ENCODE data around the gene ZNF728. TPM values are rescaled to one million over a fixed set of nuclear protein-coding genes. Genes with fewer than 3 reads are reported as not detected.

The ZNF728 gene
- not detected in 2 replicates for total RNA-seq (2014; rRNA removed)
- not detected for Bru-seq, nascent RNA
- percentile 7 among the genes with signal in this experiment for BruChase-seq, experiment 1, labeled RNA remaining after a 6-hour chase
- BruChase-seq, experiment 2, labeled RNA remaining after a 2-hour chase, result percentile 3 among the genes with signal in this experiment
- long read RNA-seq, result 0 reads

DNA sequence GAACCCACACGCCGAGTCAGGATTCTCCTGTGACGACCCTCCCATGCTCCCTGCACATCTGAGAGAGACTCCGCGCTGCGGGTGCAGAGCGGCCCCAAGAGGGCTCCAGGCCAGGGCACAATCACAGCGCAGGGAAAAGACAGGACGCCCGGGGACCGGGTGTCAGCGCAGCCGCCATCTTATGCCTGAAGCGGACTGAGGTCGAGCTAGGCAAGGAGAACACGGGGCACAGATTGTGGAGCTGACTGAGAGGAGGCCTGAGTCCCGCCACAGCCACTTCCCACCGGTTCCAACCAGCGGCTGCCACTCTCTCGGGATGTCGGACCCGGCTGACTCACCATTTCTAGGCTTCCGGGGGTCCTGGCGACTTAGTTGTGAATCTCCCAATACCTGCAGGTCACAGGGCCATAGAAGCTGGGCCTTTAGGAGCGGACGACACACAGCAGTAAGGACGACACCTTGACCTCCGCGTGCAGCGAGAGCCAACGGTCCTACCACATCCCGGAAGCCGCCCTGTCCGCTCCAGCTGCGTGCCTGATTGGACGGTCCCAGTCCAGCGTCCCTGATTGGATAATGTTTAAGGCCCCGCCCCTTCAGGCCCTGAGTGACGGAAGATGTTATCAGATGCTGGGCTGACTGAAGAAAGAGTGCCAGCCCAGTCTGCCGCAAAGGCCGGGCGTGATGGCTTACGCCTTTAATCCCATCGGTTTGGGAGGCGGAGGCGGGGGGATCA, at the start of gene ZNF728:
Gene ZNF728 (minus strand): TSS at position 487 of the 733 bp plus-strand sequence. CDS start 146 bp downstream, at position 341.
- TF ChIP-seq EZH2phosphoT487 (IDR thresholded peaks at IDR 0.05; ENCODE audit: borderline replicate concordance, low read length), result no peak
- TF ChIP-seq, protein P1, sequence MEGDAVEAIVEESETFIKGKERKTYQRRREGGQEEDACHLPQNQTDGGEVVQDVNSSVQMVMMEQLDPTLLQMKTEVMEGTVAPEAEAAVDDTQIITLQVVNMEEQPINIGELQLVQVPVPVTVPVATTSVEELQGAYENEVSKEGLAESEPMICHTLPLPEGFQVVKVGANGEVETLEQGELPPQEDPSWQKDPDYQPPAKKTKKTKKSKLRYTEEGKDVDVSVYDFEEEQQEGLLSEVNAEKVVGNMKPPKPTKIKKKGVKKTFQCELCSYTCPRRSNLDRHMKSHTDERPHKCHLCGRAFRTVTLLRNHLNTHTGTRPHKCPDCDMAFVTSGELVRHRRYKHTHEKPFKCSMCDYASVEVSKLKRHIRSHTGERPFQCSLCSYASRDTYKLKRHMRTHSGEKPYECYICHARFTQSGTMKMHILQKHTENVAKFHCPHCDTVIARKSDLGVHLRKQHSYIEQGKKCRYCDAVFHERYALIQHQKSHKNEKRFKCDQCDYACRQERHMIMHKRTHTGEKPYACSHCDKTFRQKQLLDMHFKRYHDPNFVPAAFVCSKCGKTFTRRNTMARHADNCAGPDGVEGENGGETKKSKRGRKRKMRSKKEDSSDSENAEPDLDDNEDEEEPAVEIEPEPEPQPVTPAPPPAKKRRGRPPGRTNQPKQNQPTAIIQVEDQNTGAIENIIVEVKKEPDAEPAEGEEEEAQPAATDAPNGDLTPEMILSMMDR (conservative IDR thresholded peaks at IDR 0.05; ENCODE audit: low read depth, low read length), result no peak
- TF ChIP-seq EZH2 (IDR thresholded peaks at IDR 0.05; ENCODE audit: low read length, unreplicated experiment), result no peak
- intact Hi-C loops (cut with micrococcal nuclease), result no loop called here
- POLR2A ChIA-PET (ENCODE audit: unreplicated experiment), result no interaction called here

DNA sequence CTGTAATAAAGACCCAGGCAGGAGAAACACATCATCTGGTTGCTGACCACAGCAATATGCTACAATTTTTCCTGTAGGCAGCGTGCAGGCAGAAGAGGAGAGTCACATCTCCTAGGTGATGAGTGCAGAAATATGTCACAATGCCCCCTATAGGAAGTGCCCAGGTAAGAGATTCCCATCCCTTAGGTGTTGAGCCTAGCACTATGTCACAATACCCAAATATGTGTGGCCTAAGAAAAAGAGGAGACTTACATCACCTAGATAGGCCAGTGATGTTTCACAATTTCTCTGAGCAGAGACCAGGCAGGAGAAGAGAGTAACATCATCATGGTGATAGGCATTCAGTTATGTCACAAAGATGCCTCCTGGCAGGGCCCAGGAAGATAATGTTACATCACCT, 49.4 kb upstream of the ZNF728 start:
- H3K4me2 ChIP-seq (ENCODE audit: low read length), result no peak overlapping the region
- DNase-seq (no peak), ATAC-seq (no peak)
- H3F3A ChIP-seq (ENCODE audit: low read length, unreplicated experiment), result no peaks in the 10 kb centered on the region
- H3K27ac ChIP-seq (ENCODE audit: low read length), result no peak overlapping the region
- H4K20me1 ChIP-seq (ENCODE audit: low read length), result no peaks in the 10 kb centered on the region
- CTCF ChIA-PET, result no interaction called here
- intact Hi-C loops (cut with micrococcal nuclease), result no loop called here
- H3K27me3 ChIP-seq (ENCODE audit: low read length), result no peaks in the 10 kb centered on the region
- H3K79me2 ChIP-seq (ENCODE audit: low read length), result no peaks in the 10 kb centered on the region
- no peaks in the 10 kb centered on the region for H3K36me3 ChIP-seq (ENCODE audit: low read depth, low read length)
- H3K9ac ChIP-seq (ENCODE audit: low read length), result no peak overlapping the region
- H3K4me3 ChIP-seq (ENCODE audit: low read length), result no peak overlapping the region
- H3K9me2 ChIP-seq (replicated peaks; ENCODE audit: low read length), result no peaks in the 10 kb centered on the region
- no peaks in the 10 kb centered on the region for H3K4me1 ChIP-seq (ENCODE audit: insufficient read depth, low read length)
- BruUV-seq (replicated peaks), result no TSS peak
- peaks cover 7% of the 10 kb centered on the region; the same call in 1 of the 2 replicates for H3K9me3 ChIP-seq (ENCODE audit: low read length)
- H2AFZ ChIP-seq (ENCODE audit: low read length), result no peak overlapping the region
- POLR2A ChIA-PET (ENCODE audit: unreplicated experiment), result no interaction called here
- TF ChIP-seq EZH2phosphoT487 (IDR thresholded peaks at IDR 0.05; ENCODE audit: borderline replicate concordance, low read length) (no peak), EZH2 (IDR thresholded peaks at IDR 0.05; ENCODE audit: low read length, unreplicated experiment) (no peak)
- TF ChIP-seq, protein P1 (conservative IDR thresholded peaks at IDR 0.05; ENCODE audit: low read depth, low read length), result no peak

More for the DNA sequence above, at the start of gene ZNF728:
- Histone ChIP-seq H3K9ac (ENCODE audit: low read length) (no peak within 1 kb of the TSS), H3K79me2 (ENCODE audit: low read length) (no peaks in the 10 kb centered on the region), H3K4me1 (ENCODE audit: insufficient read depth, low read length) (no peaks in the 10 kb centered on the region), H3K4me3 (ENCODE audit: low read length) (no peak within 1 kb of the TSS), H3K9me3 (ENCODE audit: low read length) (0 out of 2 replicates have a peak, but pooled peaks cover 7% of the 10 kb centered on the region), H4K20me1 (ENCODE audit: low read length) (no peaks in the 10 kb centered on the region), H3K4me2 (ENCODE audit: low read length) (no peak within 1 kb of the TSS), H3K9me2 (replicated peaks; ENCODE audit: low read length) (no peaks in the 10 kb centered on the region), H3K27ac (ENCODE audit: low read length) (no peak within 1 kb of the TSS), H3K36me3 (ENCODE audit: low read depth, low read length) (no peaks in the 10 kb centered on the region), H3F3A (ENCODE audit: low read length, unreplicated experiment) (no peaks in the 10 kb centered on the region), H2AFZ (ENCODE audit: low read length) (no peak within 1 kb of the TSS), H3K27me3 (ENCODE audit: low read length) (no peaks in the 10 kb centered on the region)
- DNase-seq (no peak), ATAC-seq (no peak)
- BruUV-seq (replicated peaks), result no TSS peak
- CTCF ChIA-PET, result no interaction called here

DNA sequence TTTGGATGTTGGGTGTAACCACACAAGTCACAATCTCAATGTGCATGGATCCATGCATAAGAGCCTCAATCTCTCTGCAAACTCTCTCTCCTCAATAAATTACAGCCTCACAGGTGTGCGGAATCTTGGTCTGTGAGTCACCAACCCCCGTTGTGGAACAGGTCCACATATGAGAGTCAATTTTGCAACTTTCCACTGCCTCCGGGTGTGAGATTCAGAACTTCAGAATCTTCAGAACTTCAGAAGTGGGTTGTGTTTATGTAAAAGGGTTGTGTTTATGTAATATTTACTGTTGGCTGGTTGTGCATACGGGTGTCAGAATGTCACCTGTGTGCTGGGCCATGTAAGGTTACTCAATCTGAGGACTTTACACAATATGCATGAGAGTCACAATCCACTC, 46.3 kb upstream of the ZNF728 start:
- peaks cover 7% of the 10 kb centered on the region; the same call in 1 of the 2 replicates for H3K9me3 ChIP-seq (ENCODE audit: low read length)
- intact Hi-C loops (cut with micrococcal nuclease), result no loop called here
- no peaks in the 10 kb centered on the region for H3K79me2 ChIP-seq (ENCODE audit: low read length)

More for the DNA sequence above, 46.3 kb upstream of the ZNF728 start:
- H2AFZ ChIP-seq (ENCODE audit: low read length), result no peak overlapping the region
- no peak for ATAC-seq
- H3K4me2 ChIP-seq (ENCODE audit: low read length), result no peak overlapping the region
- ChIA-PET CTCF (no interaction called here), POLR2A (ENCODE audit: unreplicated experiment) (no interaction called here)
- no peak overlapping the region for H3K9ac ChIP-seq (ENCODE audit: low read length)
- TF ChIP-seq EZH2phosphoT487 (IDR thresholded peaks at IDR 0.05; ENCODE audit: borderline replicate concordance, low read length) (no peak), EZH2 (IDR thresholded peaks at IDR 0.05; ENCODE audit: low read length, unreplicated experiment) (no peak)
- TF ChIP-seq, protein P1 (conservative IDR thresholded peaks at IDR 0.05; ENCODE audit: low read depth, low read length), result no peak
- no peaks in the 10 kb centered on the region for H3K27me3 ChIP-seq (ENCODE audit: low read length)
- H3F3A ChIP-seq (ENCODE audit: low read length, unreplicated experiment), result no peaks in the 10 kb centered on the region
- no peaks in the 10 kb centered on the region for H3K4me1 ChIP-seq (ENCODE audit: insufficient read depth, low read length)
- no TSS peak for BruUV-seq (replicated peaks)
- no peaks in the 10 kb centered on the region for H3K36me3 ChIP-seq (ENCODE audit: low read depth, low read length)
- H3K4me3 ChIP-seq (ENCODE audit: low read length), result no peak overlapping the region
- H4K20me1 ChIP-seq (ENCODE audit: low read length), result no peaks in the 10 kb centered on the region
- no peak overlapping the region for H3K27ac ChIP-seq (ENCODE audit: low read length)
- no peaks in the 10 kb centered on the region for H3K9me2 ChIP-seq (replicated peaks; ENCODE audit: low read length)
- no peak for DNase-seq

Measured in PC-3 (cell line).